ENCODE data around the gene CWC22.
"Not testable (repeated sequence)": the region's sequence is repeated elsewhere in the genome, so short reads cannot be mapped to it uniquely, and the experiment has no call there.

CWC22 gene

GRCh38 chr2:180006781-180007579, at the start of gene CWC22:
CWC22 (minus strand) TSS chr2:180007297; CDS start chr2:179993341, 13,956 bp downstream.
- peak; percentile 70 for DNase-seq

GRCh38 chr2:180056367-180057118, 49.4 kb upstream of the CWC22 start:
- no peak for DNase-seq

GRCh38 chr2:180054576-180054975, 47.5 kb upstream of the CWC22 start:
- DNase-seq, result not testable (repeated sequence)

- DNase-seq, result no peak
These were observed 43.1 kb upstream of the CWC22 start for GRCh38 chr2:180050246-180050645.

- DNase-seq, result no peak
These were observed 41.2 kb upstream of the CWC22 start for GRCh38 chr2:180048251-180048650.

GRCh38 chr2:180046776-180047175, 39.7 kb upstream of the CWC22 start:
- DNase-seq, result no peak

- DNase-seq, result no peak
These were observed 39.1 kb upstream of the CWC22 start for GRCh38 chr2:180046202-180046601.

- no peak for DNase-seq
These were observed 33.2 kb upstream of the CWC22 start for GRCh38 chr2:180040146-180040925.

GRCh38 chr2:180038997-180039396, 31.9 kb upstream of the CWC22 start:
- DNase-seq, result no peak

GRCh38 chr2:180033993-180034894, 27.1 kb upstream of the CWC22 start:
- no peak for DNase-seq

GRCh38 chr2:180029575-180029974, 22.5 kb upstream of the CWC22 start:
- DNase-seq, result no peak

- DNase-seq, result no peak
These were observed 14.8 kb upstream of the CWC22 start for GRCh38 chr2:180021850-180022249.

GRCh38 chr2:180017784-180018183, 10.7 kb upstream of the CWC22 start:
- no peak for DNase-seq

GRCh38 chr2:180016937-180017336, 9.8 kb upstream of the CWC22 start:
- DNase-seq, result no peak

GRCh38 chr2:180015951-180016709, 9.0 kb upstream of the CWC22 start:
- DNase-seq, result no peak

- no peak for DNase-seq
These were observed 5.4 kb upstream of the CWC22 start for GRCh38 chr2:180012523-180012922.

- DNase-seq, result no peak
These were observed 3.6 kb upstream of the CWC22 start for GRCh38 chr2:180010701-180011100.

GRCh38 chr2:180006231-180006630, 866 bp downstream of the CWC22 start:
- no peak for DNase-seq

- not testable (repeated sequence) for DNase-seq
These were observed 1.6 kb downstream of the CWC22 start for GRCh38 chr2:180005465-180005864.

GRCh38 chr2:180004731-180005130, 2.4 kb downstream of the CWC22 start:
- DNase-seq, result no peak

- no peak for DNase-seq
These were observed 3.5 kb downstream of the CWC22 start for GRCh38 chr2:180003559-180003958.

- no peak for DNase-seq
These were observed 4.0 kb downstream of the CWC22 start for GRCh38 chr2:180003073-180003472.
